WTC11 (cell line): ENCODE results near the gene ZNF177. TPM values are rescaled to one million over a fixed set of nuclear protein-coding genes. Genes with fewer than 3 reads are reported as not detected.

Experiments
- ATAC-seq: fragments of 200-7000 bp; cut with Tn5 transposase; 2 replicates; pipeline ENCODE4 v1.10.0; 2021; ENCODE audit warnings: mild to moderate bottlenecking, moderate library complexity
- CTCF ChIA-PET: fragments of 300-600 bp; sonication (Branson Sonifier 250); formaldehyde crosslinking; loops from one replicate; lab custom pipeline; 2021; ENCODE audit warnings: antibody characterized with exemption; lab: Charles Lee
- POLR2A ChIA-PET: fragments of 350-600 bp; sonication (Branson Sonifier 250); formaldehyde crosslinking; loops from one replicate; lab custom pipeline; 2021; ENCODE audit warnings: antibody characterized with exemption; lab: Charles Lee
- DNase-seq: peaks from one replicate; pipeline ENCODE4 v3.0.0; 2021; ENCODE audit warnings: low spot score
- H3K27ac Mint-ChIP-seq: 2 replicates; pipeline ENCODE4 v1.8.0; 2021; ENCODE audit warnings: mixed read lengths
- H3K27me3 Mint-ChIP-seq: 2 replicates; pipeline ENCODE4 v1.8.0; 2021; ENCODE audit warnings: low read depth, mild to moderate bottlenecking, moderate library complexity, mixed read lengths
- H3K36me3 Mint-ChIP-seq: 2 replicates; pipeline ENCODE4 v1.8.0; 2021; ENCODE audit warnings: mixed read lengths
- H3K4me1 Mint-ChIP-seq: 2 replicates; pipeline ENCODE4 v1.8.0; 2022; ENCODE audit warnings: mixed read lengths
- H3K4me3 Mint-ChIP-seq: 2 replicates; pipeline ENCODE4 v1.8.0; 2021; ENCODE audit warnings: mild to moderate bottlenecking, moderate library complexity, mixed read lengths
- H3K9me3 Mint-ChIP-seq: 2 replicates; pipeline ENCODE4 v1.8.0; 2021; ENCODE audit warnings: mixed read lengths
- FOXJ3 ChIP-seq: sonication (generic); formaldehyde crosslinking; IDR thresholded peaks from 2 replicates; pipeline ENCODE4 v1.9.0; 2021; ENCODE audit warnings: missing genetic modification reagents, mild to moderate bottlenecking, borderline replicate concordance
- JAZF1 ChIP-seq: fragments of 250-450 bp; sonication (Bioruptor Pico); IDR thresholded peaks from 2 replicates; pipeline ENCODE4 v1.9.0; 2021; ENCODE audit warnings: moderate library complexity, mild to moderate bottlenecking, inconsistent platforms
- NFYB ChIP-seq: sonication (generic); formaldehyde crosslinking; conservative IDR thresholded peaks from 2 replicates; pipeline ENCODE4 v1.8.0; 2022; ENCODE audit warnings: low read depth, missing genetic modification reagents
- NR2C2 ChIP-seq: sonication (generic); formaldehyde crosslinking; IDR thresholded peaks from 2 replicates; pipeline ENCODE4 v1.8.0; 2022; ENCODE audit warnings: mild to moderate bottlenecking, missing genetic modification reagents
- ZBTB21 ChIP-seq: sonication (generic); formaldehyde crosslinking; IDR thresholded peaks from 2 replicates; pipeline ENCODE4 v1.8.1; 2023; ENCODE audit warnings: mild to moderate bottlenecking, missing genetic modification reagents, borderline replicate concordance
- ZNF396 ChIP-seq: fragments of 250-450 bp; sonication (Bioruptor Pico); IDR thresholded peaks from 2 replicates; pipeline ENCODE4 v1.8.0; 2021; ENCODE audit warnings: mild to moderate bottlenecking, moderate library complexity, borderline replicate concordance
- total RNA-seq: library from RNA; stranded (reverse); gene quantifications from 3 replicates; pipeline ENCODE4 v1.2.3, GENCODE V29; 2021
- TF ChIP-seq, protein P1 (sequence below): fragments of 250-450 bp; sonication (Bioruptor Pico); IDR thresholded peaks from 2 replicates; pipeline ENCODE4 v1.9.0; 2021; ENCODE audit warnings: mild to moderate bottlenecking
- TF ChIP-seq, protein P2 (sequence below): sonication (generic); formaldehyde crosslinking; IDR thresholded peaks from 2 replicates; pipeline ENCODE4 v1.8.1; 2023; ENCODE audit warnings: mild to moderate bottlenecking, moderate library complexity, missing genetic modification reagents
- TF ChIP-seq, protein P3 (sequence below): sonication (generic); formaldehyde crosslinking; IDR thresholded peaks from 2 replicates; pipeline ENCODE4 v1.8.1; 2022; ENCODE audit warnings: mild to moderate bottlenecking, moderate library complexity, missing genetic modification reagents
- TF ChIP-seq, protein P4 (sequence below): sonication (generic); formaldehyde crosslinking; IDR thresholded peaks from 2 replicates; pipeline ENCODE4 v1.8.0; 2022; ENCODE audit warnings: mild to moderate bottlenecking, missing genetic modification reagents
- TF ChIP-seq, protein P5 (sequence below): fragments of 250-450 bp; sonication (Bioruptor Pico); conservative IDR thresholded peaks from 2 replicates; pipeline ENCODE4 v1.9.0; 2021; ENCODE audit warnings: mild to moderate bottlenecking
- TF ChIP-seq, protein P6 (sequence below): sonication (generic); formaldehyde crosslinking; conservative IDR thresholded peaks from 2 replicates; pipeline ENCODE4 v1.8.1; 2022; ENCODE audit warnings: mild to moderate bottlenecking, missing genetic modification reagents
- TF ChIP-seq, protein P7 (sequence below): fragments of 250-450 bp; sonication (Bioruptor Pico); IDR thresholded peaks from 2 replicates; pipeline ENCODE4 v2.1.2; 2022; ENCODE audit warnings: mild to moderate bottlenecking, moderate library complexity
- TF ChIP-seq, protein P8 (sequence below): fragments of 250-450 bp; sonication (Bioruptor Pico); IDR thresholded peaks from 2 replicates; pipeline ENCODE4 v1.8.0; 2021; ENCODE audit warnings: mild to moderate bottlenecking
- TF ChIP-seq, protein P9 (sequence below): sonication (generic); formaldehyde crosslinking; IDR thresholded peaks from 2 replicates; pipeline ENCODE4 v1.8.1; 2023; ENCODE audit warnings: mild to moderate bottlenecking, missing genetic modification reagents
- TF ChIP-seq, protein P10 (sequence below): sonication (generic); formaldehyde crosslinking; IDR thresholded peaks from 2 replicates; pipeline ENCODE4 v1.8.1; 2022; ENCODE audit warnings: mild to moderate bottlenecking, missing genetic modification reagents, moderate library complexity, borderline replicate concordance
- TF ChIP-seq, protein P11 (sequence below): sonication (generic); formaldehyde crosslinking; conservative IDR thresholded peaks from 2 replicates; pipeline ENCODE4 v1.8.1; 2023; ENCODE audit warnings: mild to moderate bottlenecking, low read depth, missing genetic modification reagents, moderate library complexity

ZNF177 gene
- total RNA-seq, 1 experiment from 2014 or later: 4.0 TPM

- H3K9me3 Mint-ChIP-seq: peaks cover 79% of the 10 kb centered on the region
- peaks cover 14% of the 10 kb centered on the region for H3K27me3 Mint-ChIP-seq
Observed at GRCh38 chr19:9407827-9408226, 45.0 kb downstream of the ZNF177 start.

More at GRCh38 chr19:9407827-9408226, 45.0 kb downstream of the ZNF177 start:
- no peak overlapping the region for H3K4me3 Mint-ChIP-seq
- ATAC-seq: no peak
- no peak for DNase-seq
- ChIA-PET CTCF (no interaction called here), POLR2A (no interaction called here)
- H3K36me3 Mint-ChIP-seq: peaks cover 55% of the 10 kb centered on the region
- H3K27ac Mint-ChIP-seq: no peak overlapping the region
- TF ChIP-seq NFYB (CRISPR knock-in tag): no peak
- TF ChIP-seq, protein P1, sequence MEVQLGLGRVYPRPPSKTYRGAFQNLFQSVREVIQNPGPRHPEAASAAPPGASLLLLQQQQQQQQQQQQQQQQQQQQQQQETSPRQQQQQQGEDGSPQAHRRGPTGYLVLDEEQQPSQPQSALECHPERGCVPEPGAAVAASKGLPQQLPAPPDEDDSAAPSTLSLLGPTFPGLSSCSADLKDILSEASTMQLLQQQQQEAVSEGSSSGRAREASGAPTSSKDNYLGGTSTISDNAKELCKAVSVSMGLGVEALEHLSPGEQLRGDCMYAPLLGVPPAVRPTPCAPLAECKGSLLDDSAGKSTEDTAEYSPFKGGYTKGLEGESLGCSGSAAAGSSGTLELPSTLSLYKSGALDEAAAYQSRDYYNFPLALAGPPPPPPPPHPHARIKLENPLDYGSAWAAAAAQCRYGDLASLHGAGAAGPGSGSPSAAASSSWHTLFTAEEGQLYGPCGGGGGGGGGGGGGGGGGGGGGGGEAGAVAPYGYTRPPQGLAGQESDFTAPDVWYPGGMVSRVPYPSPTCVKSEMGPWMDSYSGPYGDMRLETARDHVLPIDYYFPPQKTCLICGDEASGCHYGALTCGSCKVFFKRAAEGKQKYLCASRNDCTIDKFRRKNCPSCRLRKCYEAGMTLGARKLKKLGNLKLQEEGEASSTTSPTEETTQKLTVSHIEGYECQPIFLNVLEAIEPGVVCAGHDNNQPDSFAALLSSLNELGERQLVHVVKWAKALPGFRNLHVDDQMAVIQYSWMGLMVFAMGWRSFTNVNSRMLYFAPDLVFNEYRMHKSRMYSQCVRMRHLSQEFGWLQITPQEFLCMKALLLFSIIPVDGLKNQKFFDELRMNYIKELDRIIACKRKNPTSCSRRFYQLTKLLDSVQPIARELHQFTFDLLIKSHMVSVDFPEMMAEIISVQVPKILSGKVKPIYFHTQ (CRISPR knock-in tag): no peak
- TF ChIP-seq, protein P2, sequence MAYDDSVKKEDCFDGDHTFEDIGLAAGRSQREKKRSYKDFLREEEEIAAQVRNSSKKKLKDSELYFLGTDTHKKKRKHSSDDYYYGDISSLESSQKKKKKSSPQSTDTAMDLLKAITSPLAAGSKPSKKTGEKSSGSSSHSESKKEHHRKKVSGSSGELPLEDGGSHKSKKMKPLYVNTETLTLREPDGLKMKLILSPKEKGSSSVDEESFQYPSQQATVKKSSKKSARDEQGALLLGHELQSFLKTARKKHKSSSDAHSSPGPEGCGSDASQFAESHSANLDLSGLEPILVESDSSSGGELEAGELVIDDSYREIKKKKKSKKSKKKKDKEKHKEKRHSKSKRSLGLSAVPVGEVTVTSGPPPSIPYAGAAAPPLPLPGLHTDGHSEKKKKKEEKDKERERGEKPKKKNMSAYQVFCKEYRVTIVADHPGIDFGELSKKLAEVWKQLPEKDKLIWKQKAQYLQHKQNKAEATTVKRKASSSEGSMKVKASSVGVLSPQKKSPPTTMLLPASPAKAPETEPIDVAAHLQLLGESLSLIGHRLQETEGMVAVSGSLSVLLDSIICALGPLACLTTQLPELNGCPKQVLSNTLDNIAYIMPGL (CRISPR knock-in tag): no peak
- TF ChIP-seq, protein P3, sequence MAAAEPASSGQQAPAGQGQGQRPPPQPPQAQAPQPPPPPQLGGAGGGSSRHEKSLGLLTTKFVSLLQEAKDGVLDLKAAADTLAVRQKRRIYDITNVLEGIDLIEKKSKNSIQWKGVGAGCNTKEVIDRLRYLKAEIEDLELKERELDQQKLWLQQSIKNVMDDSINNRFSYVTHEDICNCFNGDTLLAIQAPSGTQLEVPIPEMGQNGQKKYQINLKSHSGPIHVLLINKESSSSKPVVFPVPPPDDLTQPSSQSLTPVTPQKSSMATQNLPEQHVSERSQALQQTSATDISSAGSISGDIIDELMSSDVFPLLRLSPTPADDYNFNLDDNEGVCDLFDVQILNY (CRISPR knock-in tag): no peak
- TF ChIP-seq FOXJ3: no peak
- TF ChIP-seq, protein P4, sequence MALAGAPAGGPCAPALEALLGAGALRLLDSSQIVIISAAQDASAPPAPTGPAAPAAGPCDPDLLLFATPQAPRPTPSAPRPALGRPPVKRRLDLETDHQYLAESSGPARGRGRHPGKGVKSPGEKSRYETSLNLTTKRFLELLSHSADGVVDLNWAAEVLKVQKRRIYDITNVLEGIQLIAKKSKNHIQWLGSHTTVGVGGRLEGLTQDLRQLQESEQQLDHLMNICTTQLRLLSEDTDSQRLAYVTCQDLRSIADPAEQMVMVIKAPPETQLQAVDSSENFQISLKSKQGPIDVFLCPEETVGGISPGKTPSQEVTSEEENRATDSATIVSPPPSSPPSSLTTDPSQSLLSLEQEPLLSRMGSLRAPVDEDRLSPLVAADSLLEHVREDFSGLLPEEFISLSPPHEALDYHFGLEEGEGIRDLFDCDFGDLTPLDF (CRISPR knock-in tag): no peak
- TF ChIP-seq, protein P5, sequence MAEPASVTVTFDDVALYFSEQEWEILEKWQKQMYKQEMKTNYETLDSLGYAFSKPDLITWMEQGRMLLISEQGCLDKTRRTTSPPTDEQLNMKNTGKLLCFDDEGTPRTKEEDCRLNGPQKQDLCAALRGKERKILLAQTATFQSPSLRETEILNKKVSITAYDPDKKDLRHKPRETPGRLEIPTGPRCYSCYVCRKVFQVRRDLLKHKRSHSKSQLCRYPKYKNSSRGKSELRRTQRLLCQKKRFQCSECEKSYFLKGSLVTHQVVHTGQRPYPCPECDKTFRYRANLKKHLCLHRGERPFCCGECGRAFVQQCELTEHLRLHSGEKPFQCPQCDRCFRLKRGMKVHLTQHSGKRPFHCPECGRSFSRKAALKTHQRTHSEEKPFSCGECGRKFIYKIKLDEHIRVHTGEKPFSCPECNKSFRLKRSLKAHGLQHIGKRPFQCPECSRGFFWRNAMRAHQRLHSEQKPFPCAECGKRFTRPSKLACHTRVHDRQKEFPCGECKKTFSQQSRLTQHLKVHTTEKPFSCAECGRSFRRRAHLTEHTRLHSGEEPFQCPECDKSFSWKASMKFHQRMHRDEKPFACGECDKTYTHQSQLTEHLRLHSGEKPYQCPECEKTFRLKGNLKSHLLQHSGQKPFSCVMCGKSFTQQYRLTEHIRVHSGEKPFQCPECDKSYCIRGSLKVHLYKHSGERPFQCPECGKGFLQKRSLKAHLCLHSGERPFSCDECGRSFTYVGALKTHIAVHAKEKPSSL: no peak
- TF ChIP-seq, protein P6, sequence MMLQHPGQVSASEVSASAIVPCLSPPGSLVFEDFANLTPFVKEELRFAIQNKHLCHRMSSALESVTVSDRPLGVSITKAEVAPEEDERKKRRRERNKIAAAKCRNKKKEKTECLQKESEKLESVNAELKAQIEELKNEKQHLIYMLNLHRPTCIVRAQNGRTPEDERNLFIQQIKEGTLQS (CRISPR knock-in tag): no peak
- no peak for TF ChIP-seq ZNF396
- TF ChIP-seq, protein P7, sequence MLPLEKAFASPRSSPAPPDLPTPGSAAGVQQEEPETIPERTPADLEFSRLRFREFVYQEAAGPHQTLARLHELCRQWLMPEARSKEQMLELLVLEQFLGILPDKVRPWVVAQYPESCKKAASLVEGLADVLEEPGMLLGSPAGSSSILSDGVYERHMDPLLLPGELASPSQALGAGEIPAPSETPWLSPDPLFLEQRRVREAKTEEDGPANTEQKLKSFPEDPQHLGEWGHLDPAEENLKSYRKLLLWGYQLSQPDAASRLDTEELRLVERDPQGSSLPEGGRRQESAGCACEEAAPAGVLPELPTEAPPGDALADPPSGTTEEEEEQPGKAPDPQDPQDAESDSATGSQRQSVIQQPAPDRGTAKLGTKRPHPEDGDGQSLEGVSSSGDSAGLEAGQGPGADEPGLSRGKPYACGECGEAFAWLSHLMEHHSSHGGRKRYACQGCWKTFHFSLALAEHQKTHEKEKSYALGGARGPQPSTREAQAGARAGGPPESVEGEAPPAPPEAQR (CRISPR knock-in tag): no peak
- TF ChIP-seq ZBTB21: no peak
- TF ChIP-seq, protein P8, sequence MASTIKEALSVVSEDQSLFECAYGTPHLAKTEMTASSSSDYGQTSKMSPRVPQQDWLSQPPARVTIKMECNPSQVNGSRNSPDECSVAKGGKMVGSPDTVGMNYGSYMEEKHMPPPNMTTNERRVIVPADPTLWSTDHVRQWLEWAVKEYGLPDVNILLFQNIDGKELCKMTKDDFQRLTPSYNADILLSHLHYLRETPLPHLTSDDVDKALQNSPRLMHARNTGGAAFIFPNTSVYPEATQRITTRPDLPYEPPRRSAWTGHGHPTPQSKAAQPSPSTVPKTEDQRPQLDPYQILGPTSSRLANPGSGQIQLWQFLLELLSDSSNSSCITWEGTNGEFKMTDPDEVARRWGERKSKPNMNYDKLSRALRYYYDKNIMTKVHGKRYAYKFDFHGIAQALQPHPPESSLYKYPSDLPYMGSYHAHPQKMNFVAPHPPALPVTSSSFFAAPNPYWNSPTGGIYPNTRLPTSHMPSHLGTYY (CRISPR knock-in tag): no peak
- TF ChIP-seq, protein P9, sequence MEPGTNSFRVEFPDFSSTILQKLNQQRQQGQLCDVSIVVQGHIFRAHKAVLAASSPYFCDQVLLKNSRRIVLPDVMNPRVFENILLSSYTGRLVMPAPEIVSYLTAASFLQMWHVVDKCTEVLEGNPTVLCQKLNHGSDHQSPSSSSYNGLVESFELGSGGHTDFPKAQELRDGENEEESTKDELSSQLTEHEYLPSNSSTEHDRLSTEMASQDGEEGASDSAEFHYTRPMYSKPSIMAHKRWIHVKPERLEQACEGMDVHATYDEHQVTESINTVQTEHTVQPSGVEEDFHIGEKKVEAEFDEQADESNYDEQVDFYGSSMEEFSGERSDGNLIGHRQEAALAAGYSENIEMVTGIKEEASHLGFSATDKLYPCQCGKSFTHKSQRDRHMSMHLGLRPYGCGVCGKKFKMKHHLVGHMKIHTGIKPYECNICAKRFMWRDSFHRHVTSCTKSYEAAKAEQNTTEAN: no peak
- no peak for TF ChIP-seq NR2C2 (CRISPR knock-in tag)
- TF ChIP-seq, protein P10, sequence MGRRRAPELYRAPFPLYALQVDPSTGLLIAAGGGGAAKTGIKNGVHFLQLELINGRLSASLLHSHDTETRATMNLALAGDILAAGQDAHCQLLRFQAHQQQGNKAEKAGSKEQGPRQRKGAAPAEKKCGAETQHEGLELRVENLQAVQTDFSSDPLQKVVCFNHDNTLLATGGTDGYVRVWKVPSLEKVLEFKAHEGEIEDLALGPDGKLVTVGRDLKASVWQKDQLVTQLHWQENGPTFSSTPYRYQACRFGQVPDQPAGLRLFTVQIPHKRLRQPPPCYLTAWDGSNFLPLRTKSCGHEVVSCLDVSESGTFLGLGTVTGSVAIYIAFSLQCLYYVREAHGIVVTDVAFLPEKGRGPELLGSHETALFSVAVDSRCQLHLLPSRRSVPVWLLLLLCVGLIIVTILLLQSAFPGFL (CRISPR knock-in tag): no peak
- TF ChIP-seq, protein P11, sequence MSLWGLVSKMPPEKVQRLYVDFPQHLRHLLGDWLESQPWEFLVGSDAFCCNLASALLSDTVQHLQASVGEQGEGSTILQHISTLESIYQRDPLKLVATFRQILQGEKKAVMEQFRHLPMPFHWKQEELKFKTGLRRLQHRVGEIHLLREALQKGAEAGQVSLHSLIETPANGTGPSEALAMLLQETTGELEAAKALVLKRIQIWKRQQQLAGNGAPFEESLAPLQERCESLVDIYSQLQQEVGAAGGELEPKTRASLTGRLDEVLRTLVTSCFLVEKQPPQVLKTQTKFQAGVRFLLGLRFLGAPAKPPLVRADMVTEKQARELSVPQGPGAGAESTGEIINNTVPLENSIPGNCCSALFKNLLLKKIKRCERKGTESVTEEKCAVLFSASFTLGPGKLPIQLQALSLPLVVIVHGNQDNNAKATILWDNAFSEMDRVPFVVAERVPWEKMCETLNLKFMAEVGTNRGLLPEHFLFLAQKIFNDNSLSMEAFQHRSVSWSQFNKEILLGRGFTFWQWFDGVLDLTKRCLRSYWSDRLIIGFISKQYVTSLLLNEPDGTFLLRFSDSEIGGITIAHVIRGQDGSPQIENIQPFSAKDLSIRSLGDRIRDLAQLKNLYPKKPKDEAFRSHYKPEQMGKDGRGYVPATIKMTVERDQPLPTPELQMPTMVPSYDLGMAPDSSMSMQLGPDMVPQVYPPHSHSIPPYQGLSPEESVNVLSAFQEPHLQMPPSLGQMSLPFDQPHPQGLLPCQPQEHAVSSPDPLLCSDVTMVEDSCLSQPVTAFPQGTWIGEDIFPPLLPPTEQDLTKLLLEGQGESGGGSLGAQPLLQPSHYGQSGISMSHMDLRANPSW (CRISPR knock-in tag): no peak
- no peak for TF ChIP-seq JAZF1 (CRISPR knock-in tag)
- no peaks in the 10 kb centered on the region for H3K4me1 Mint-ChIP-seq
